MG63 (cell line): Measurements from ENCODE around the gene RETSAT. TPM values are rescaled to one million over a fixed set of nuclear protein-coding genes. Genes with fewer than 3 reads are reported as not detected.
"Not testable (repeated sequence)": the region's sequence is repeated elsewhere in the genome, so short reads cannot be mapped to it uniquely, and the experiment has no call there.

Experiments used
- DNase-seq: peaks from one replicate; pipeline ENCODE4 v3.0.0-alpha.2; 2020
- H3K27me3 ChIP-seq: fragments of 250-450 bp; sonication (Bioruptor Pico); 2 replicates; pipeline ENCODE4 v1.5.1; 2020; ENCODE audit warnings: mild to moderate bottlenecking, moderate library complexity
- H3K36me3 ChIP-seq: fragments of 250-450 bp; sonication (Bioruptor Pico); 2 replicates; pipeline ENCODE4 v1.5.1; 2020; ENCODE audit warnings: mild to moderate bottlenecking, moderate library complexity
- H3K4me3 ChIP-seq: fragments of 250-450 bp; sonication (Bioruptor Pico); 2 replicates; pipeline ENCODE4 v1.5.1; 2020; ENCODE audit warnings: mild to moderate bottlenecking, moderate library complexity
- H3K9me3 ChIP-seq: fragments of 250-450 bp; sonication (Bioruptor Pico); 2 replicates; pipeline ENCODE4 v1.5.1; 2020; ENCODE audit warnings: mild to moderate bottlenecking, moderate library complexity
- total RNA-seq: library from RNA; depleted of rRNA; stranded (reverse); fragments of >200 nt; shearing (Covaris generic); gene quantifications from 2 replicates; pipeline ENCODE4 v1.2.3, GENCODE V29; 2014; ENCODE audit warnings: low replicate concordance

RETSAT gene
- total RNA-seq, 1 experiment from 2014 or later, result 40.1 TPM

DNA sequence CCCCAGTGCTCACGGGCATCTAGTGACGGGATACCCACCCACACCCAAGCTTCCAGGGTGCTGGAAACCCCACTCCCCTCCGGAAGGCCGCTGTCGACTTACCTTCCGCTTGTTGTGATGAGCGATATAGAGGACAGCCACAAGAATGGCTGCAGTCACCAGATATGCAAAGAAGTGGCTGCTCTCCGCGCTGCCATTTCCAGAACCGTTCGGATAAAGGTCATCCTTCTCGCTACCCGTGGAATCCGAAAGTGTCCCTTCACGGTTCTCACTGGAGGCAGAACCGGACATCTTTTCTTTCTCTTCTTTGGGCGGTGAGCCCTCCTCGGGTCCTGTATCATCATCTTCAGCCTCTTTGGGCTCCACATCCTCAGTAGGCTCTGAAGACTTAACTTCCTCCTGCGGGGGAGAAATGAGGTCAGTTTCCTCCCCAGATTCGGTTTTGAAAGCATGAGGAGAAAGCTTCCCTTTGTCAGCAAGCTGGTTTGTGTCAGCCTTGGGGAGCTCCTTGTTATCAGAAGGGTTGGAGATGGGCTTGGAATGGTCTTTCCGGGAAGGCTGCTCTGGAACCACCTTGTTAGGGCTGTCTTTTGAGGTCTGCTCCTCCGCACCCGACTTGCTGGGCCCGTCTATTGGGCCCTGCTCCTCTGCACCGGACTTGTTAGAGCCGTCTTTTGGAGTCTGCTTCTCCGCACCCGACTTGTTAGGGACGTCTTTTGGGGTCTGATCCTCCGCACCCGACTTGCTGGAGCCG lies 27.7 kb downstream of the RETSAT start:
- no peak for DNase-seq
- H3K36me3 ChIP-seq, result peaks cover 55% of the 10 kb centered on the region

DNA sequence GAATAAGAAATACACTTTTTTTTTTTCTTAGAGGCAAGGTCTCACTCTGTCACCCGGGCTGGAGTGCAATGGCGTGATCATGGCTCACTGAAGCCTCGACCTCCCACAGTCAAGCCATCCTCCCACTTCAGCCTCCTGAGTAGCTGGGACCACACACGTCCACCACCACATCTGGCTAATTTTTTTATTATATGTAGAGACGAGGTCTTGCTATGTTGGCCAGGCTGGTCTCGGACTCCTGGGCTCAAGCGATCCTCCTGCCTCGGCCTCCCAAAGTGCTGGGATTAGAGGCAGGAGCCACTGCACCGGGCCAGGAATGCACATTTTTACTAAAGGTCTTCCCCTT lies 28.9 kb downstream of the RETSAT start:
- Histone ChIP-seq H3K27me3 (no peaks in the 10 kb centered on the region), H3K4me3 (peak overlapping the region; percentile 64), H3K36me3 (peaks cover 67% of the 10 kb centered on the region), H3K9me3 (no peaks in the 10 kb centered on the region)
- no peak for DNase-seq

More for the DNA sequence above, 27.7 kb downstream of the RETSAT start:
- Histone ChIP-seq H3K27me3 (no peaks in the 10 kb centered on the region), H3K9me3 (no peaks in the 10 kb centered on the region), H3K4me3 (peak overlapping the region; percentile 64)

DNA sequence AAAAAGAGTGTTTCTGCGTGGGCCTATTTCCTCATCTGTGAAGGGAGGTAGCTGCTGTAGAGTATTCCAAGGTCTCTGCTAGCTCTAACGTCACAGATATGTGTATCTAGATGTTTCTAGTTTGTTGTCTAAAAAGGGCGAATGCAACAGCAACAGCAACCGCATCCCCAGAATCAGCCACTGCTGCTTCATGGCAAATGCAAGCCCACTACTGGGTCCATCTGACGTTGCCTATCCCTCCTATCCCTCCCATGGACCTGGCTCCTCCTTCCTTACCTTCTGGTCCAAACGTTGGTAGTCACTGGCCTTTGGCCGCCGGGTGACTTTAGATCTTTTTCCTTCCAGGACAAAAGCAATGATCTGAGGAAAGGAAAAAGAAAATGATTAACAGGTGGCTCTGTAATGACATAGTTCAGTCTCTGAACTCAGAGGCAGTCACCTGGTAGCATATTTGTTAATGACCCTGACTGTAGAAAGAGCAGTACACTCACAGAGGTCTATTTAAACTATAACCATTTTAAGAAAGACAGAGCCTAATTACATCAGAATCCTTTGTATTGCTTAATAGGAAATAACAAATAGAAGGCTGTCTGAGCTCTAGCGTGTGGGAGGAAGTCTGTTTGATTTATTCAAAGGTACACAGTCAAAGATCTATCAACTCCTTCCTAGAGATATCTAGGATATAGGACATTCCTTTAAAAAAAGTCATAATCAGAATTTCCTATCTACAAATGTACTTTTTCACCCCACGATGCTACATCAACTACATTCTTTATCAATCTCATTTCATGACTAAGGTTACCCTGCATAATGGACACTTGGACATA lies 29.5 kb downstream of the RETSAT start:
- no peak for DNase-seq

DNA sequence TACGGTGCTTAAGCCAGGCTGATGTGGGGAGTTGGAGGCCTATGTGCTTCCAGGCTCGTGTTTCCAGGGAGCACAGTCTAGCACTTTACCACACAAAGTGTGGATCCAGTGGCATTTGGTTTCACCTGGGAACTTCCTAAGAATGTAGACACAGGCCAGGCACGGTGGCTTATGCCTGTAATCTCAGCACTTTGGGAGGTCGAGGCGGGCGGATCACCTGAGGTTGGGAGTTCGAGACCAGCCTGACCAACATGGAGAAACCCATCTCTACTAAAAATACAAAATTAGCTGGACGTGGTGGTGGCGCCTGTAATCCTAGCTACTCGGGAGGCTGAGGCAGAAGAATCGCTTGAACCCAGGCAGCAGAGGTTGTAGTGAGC lies 30.4 kb downstream of the RETSAT start:
- DNase-seq, H3K9me3 ChIP-seq, H3K27me3 ChIP-seq, H3K4me3 ChIP-seq: not testable (repeated sequence)
- peaks cover 79% of the 10 kb centered on the region for H3K36me3 ChIP-seq

More for the DNA sequence above, 29.5 kb downstream of the RETSAT start:
- Histone ChIP-seq H3K9me3 (no peaks in the 10 kb centered on the region), H3K4me3 (peak overlapping the region; percentile 64), H3K36me3 (peaks cover 72% of the 10 kb centered on the region), H3K27me3 (no peaks in the 10 kb centered on the region)

DNA sequence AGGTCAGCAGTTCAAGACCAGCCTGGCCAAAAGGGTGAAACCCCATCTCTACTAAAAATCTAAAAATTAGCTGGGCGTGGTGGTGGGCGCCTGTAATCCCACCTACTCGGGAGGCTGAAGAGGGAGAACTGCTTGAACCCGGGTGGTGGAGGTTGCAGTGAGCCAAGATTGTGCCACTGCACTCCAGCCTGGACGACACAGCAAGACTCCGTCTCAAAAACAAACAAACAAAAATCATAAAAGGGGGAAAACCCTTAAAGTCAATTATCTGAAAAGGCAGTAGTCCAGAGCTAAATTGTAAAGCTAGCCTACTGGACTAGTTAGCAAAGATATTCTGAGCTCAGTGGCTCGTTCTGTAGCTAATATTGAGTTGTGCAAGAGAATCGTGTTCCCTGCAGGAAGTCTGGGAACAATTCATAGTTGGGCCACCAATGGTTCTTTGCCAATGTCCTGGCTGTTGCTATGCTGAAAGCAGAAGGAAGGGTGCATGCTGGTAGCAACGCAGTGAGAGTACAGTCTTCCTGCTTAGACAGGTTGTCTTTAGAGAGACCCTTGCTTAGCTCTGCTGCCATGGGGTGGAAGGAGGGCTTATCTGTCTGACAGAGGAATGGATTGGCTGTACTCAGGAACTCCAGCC lies 30.9 kb downstream of the RETSAT start:
- no peak overlapping the region for H3K4me3 ChIP-seq
- no peak for DNase-seq
- H3K27me3 ChIP-seq, result no peaks in the 10 kb centered on the region
- no peaks in the 10 kb centered on the region for H3K9me3 ChIP-seq
- H3K36me3 ChIP-seq, result peaks cover 82% of the 10 kb centered on the region

DNA sequence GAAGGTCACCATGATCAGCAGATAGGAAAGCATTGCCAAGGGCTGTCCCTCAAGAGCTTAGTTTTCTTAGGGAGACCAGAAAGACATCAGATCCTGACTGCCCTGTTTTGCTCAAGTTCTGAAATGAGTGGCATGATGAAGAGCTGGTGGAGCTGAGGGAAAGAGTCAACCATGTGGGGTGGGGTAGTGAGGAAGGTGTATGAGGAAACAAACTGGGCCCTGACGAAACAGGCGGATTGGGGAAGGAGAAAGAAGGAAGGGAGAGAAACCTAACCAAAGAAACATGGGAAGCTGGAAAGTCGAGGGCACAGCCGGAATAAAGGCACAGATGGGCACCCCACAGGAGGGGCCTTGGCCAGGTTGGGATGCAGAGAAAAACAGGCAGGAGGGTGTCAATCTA lies 34.5 kb downstream of the RETSAT start:
- H3K36me3 ChIP-seq, result peaks cover 75% of the 10 kb centered on the region
- no peaks in the 10 kb centered on the region for H3K9me3 ChIP-seq
- H3K27me3 ChIP-seq, result no peaks in the 10 kb centered on the region
- no peak for DNase-seq
- H3K4me3 ChIP-seq, result no peak overlapping the region

DNA sequence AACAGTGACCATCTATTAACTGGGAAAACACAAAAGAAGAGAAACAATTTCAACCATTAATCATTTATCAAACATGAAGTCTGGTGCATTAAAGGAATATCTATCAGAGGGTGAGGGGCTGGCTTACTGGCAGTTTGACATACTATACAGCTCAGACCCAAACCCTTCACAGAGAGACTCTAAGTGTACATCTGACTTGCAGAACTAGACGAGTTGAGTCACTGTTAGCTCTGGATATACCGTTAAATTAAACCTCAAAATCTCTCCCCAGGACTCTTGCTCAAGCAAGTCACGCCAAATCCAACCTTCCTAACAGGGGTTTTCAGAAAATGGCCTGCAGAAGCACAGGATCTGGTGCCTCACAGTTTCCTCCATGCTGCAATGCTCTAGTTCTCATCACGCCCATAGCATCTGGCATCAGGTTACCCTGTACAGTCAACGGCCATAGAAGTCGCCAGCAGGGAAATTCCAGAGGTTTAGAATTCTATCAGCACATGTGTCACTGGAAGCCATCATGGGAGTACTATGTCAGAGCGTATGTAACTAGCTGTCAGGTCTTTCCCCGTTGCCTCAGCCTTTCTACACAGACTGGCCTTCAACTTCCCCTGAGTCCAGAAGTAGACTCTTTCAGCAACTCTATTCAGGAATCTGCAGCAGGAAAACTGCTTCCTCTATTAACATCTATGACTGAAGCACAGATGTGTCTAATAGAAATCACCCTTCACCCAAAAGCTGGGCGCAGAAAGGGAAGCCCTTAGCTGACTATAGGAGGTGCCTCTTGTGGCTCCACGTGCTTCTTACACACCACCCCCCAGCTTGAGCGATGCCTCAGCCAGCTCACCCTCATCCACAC lies 35.9 kb downstream of the RETSAT start:
- H3K9me3 ChIP-seq, result no peaks in the 10 kb centered on the region
- peaks cover 64% of the 10 kb centered on the region for H3K36me3 ChIP-seq
- no peak overlapping the region for H3K4me3 ChIP-seq
- no peak for DNase-seq
- H3K27me3 ChIP-seq, result no peaks in the 10 kb centered on the region

DNA sequence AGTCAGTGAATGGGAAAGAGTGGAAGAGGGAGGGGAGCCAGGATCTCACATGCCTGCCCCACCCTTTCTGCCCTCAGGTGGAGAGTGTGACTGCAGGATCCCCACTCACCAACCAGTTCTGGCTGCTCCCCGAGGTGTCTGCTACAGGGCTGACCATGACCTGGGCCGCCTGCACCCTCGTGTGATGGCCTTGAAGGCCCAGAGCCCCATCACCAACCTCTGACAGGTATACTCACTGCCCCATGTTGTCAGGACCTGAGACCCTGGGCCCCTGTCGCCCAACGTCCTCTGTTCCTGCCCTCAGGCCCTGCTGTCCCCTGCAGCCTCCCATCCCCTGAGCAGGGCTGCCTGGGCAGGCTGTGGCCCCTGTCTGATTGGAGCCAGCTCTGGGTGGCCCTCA lies 38.4 kb downstream of the RETSAT start:
- peaks cover 40% of the 10 kb centered on the region for H3K36me3 ChIP-seq
- not testable (repeated sequence) for DNase-seq, H3K9me3 ChIP-seq, H3K27me3 ChIP-seq, H3K4me3 ChIP-seq

DNA sequence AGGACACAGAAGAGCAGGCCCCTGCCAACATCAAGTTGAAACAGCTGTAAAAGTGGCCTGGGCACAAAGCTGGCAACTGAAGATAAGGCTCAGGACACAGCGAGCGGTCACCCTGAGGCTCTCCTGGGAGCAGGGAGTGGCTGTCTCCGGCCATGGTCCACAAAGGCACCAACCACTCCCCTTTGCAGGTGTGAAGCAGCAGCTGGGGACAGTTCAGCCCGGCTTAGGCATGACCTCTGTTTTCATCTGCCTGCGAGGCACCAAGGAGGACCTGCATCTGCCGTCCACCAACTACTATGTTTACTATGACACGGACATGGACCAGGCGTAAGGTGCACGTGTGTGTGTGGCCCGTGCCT lies 39.5 kb downstream of the RETSAT start:
- H3K4me3 ChIP-seq, result no peak overlapping the region
- no peaks in the 10 kb centered on the region for H3K27me3 ChIP-seq
- no peak for DNase-seq
- no peaks in the 10 kb centered on the region for H3K9me3 ChIP-seq
- peaks cover 29% of the 10 kb centered on the region for H3K36me3 ChIP-seq

DNA sequence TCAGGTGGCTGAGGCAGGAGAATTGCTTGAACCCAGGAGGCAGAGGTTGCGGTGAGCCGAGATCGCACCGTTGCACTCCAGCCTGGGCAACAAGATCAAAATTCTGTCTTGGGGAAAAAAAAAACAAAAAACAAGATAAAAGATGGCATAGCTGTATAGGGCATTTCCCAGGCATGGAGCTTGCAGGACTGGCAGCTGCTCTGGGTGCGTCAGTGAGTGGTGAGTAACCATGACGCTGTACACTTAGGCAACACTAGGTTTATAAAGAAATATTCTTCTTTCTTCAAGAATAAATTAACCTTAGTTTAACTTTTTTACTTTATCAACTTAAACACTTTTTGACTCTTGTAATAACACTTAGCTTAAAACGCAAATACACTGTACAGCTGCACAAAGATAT lies 41.9 kb downstream of the RETSAT start:
- peak; percentile 85 for DNase-seq
- Histone ChIP-seq H3K4me3 (no peak overlapping the region), H3K36me3 (peaks cover 11% of the 10 kb centered on the region), H3K27me3 (no peaks in the 10 kb centered on the region), H3K9me3 (no peaks in the 10 kb centered on the region)

DNA sequence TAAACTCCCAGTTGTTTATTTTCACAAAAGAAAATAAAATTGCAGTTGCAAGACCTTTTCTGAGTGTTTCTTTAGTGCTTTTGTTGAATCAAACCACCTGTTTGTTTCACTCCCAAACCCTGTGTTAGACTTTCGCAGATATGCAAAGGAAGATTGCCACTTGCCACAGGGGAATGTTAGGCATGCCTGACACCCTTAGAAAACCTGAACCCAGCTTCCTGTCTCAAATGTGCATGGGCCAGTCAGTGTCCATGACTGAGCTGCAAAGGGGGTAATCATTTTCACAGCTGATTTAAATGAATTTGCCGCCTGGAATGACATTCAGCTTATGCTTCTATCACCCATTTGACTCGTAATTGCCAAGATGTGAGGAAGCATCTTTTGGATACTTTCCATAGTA lies 44.0 kb downstream of the RETSAT start:
- H3K36me3 ChIP-seq, result peaks cover 2% of the 10 kb centered on the region; the same call in 1 of the 2 replicates
- H3K4me3 ChIP-seq, result no peak overlapping the region
- no peaks in the 10 kb centered on the region for H3K27me3 ChIP-seq
- H3K9me3 ChIP-seq, result no peaks in the 10 kb centered on the region
- no peak for DNase-seq

DNA sequence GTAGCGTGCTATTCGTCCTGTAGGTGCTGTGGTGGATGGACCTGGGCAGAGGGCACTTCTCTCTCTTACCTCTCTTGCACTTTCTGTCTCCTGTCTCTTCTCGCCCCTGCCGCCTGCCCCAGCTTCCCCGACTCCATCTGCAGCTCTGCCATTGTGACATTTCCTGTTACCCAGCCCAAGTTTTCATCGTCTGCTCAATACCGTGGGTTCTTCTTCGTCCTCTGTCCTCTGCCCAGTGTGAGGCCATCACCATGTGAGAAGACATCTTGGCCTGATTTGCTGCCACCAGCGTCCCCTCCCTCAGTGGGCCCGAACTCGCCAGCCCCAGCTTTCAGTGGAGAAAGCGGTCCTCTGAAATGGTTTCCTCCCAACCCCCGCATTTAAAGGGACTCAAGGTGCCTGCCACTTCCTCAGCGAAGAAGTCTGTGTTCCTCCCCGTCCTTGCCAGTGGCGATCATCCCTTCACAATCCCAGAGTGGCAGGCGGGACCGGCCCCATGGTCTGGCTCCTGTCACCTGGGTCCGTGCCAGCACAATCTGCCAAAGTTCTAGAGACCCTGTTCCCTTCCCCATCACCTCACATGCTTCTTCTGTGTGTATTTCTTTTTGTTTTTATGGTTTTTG lies 44.5 kb downstream of the RETSAT start:
- H3K4me3 ChIP-seq, result no peak overlapping the region

DNA sequence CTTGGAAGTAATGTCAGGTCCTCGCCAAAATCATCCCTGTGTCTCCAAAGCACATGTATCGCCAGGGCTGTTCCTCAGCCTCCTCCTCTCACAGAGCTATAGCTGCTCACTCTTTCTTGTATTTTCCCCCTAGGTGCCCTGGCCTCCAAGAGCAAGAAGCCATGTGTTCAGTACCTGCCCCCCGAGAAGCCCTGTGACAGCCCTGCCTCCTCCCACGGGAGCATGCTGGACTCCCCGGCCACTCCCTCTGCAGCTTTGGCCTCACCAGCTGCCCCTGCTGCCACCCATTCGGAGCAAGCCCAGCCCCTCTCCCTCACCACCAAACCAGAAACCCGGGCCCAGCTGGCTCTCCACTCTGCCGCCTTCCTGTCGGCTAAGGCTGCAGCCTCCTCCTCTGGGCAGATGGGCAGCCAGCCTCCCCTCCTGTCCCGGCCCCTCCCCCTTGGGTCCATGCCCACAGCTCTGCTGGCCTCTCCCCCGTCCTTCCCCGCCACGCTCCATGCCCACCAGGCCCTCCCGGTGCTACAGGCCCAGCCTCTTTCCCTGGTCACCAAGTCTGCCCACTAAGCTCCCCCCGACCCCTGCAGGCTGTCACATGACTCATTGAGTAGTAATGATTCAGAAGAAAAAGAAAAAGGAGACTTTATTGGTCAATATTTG lies 45.3 kb downstream of the RETSAT start:
- Histone ChIP-seq H3K27me3 (no peaks in the 10 kb centered on the region), H3K9me3 (no peaks in the 10 kb centered on the region), H3K36me3 (no peaks in the 10 kb centered on the region; the same call in 1 of the 2 replicates), H3K4me3 (no peak overlapping the region)
- peak; percentile 86 for DNase-seq

More for the DNA sequence above, 44.5 kb downstream of the RETSAT start:
- no peaks in the 10 kb centered on the region for H3K9me3 ChIP-seq
- no peaks in the 10 kb centered on the region for H3K27me3 ChIP-seq
- H3K36me3 ChIP-seq, result peaks cover 2% of the 10 kb centered on the region; the same call in 1 of the 2 replicates
- DNase-seq, result no peak

DNA sequence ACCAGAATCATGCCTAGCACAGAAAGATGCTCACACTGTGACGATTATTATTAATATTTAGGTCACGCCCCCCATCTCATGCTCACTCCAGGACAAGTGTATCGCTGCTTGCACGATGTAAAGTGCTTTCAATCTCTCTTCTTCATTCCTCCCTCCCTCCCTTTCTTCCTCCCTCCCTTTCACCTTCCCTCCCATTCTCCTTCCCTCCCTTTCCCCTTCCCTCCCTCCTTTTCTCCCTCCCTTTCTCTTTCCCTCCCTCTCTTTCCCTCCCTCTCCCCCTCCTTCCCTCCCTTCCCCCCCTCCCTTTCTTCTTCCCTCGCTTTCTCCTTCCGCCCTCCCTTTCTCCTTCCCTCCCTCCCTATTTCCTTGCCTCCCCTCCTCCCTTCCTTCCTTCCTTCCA lies 46.1 kb downstream of the RETSAT start:
- no peak overlapping the region for H3K4me3 ChIP-seq
- H3K9me3 ChIP-seq, result no peaks in the 10 kb centered on the region
- H3K36me3 ChIP-seq, result no peaks in the 10 kb centered on the region; the same call in 1 of the 2 replicates
- no peak for DNase-seq
- no peaks in the 10 kb centered on the region for H3K27me3 ChIP-seq

DNA sequence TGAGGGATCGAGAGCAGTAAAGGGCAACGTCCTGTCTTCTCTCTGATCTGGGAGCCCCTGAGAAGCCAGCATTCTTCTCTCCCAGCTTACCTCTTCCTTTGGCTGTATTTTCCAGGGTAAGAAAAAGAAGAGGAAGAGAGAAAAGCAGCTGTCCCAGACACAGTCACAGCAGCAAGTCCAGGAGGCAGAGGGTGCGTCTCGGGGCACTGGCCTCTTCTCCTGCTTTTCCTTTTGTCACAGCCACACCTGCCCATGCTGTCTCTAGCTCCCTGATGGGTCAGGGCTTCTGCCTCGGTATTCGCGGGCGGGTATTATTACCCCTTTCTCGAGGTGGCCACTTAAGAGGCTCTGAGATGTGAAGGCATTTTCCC lies 46.8 kb downstream of the RETSAT start:
- no peaks in the 10 kb centered on the region; the same call in 1 of the 2 replicates for H3K36me3 ChIP-seq
- no peaks in the 10 kb centered on the region for H3K9me3 ChIP-seq
- no peak overlapping the region for H3K4me3 ChIP-seq
- no peaks in the 10 kb centered on the region for H3K27me3 ChIP-seq
- DNase-seq, result no peak
